GM23338 (cell line): ENCODE data around the gene CNPY4.

Source experiments
- CREB1 ChIP-seq: fragments of 250-450 bp; sonication (Bioruptor Pico); IDR thresholded peaks from 2 replicates; pipeline ENCODE4 v1.5.0; 2020; ENCODE audit warnings: low read depth, mild to moderate bottlenecking, moderate library complexity
- EZH2 ChIP-seq: fragments of 200-600 bp; sonication (generic); IDR thresholded peaks from one replicate; pipeline ENCODE4 v1.8.0; 2017; ENCODE audit warnings: antibody characterized with exemption, mild to moderate bottlenecking, low read depth; ENCODE audit not compliant: unreplicated experiment
- POLR2AphosphoS5 ChIP-seq: IDR thresholded peaks from 2 replicates; pipeline ENCODE4 v1.6.1; 2016; ENCODE audit warnings: antibody characterized with exemption, low read depth
- ZNF331 ChIP-seq: fragments of 250-450 bp; sonication (Bioruptor Pico); IDR thresholded peaks from 2 replicates; pipeline ENCODE4 v1.5.0; 2020; ENCODE audit warnings: low read depth, mild to moderate bottlenecking, moderate library complexity
- TF ChIP-seq, protein P1 (sequence below), 2 experiments: fragments of 200-600 bp in 1 of 2; sonication (generic) in 1 of 2; conservative IDR thresholded peaks; 2 replicates each; pipeline versions ENCODE4 v1.5.1 to v1.6.1; 2016 to 2017; ENCODE audit warnings: antibody characterized with exemption in 2 of 2, low read depth in 2 of 2, mild to moderate bottlenecking in 2 of 2, moderate library complexity in 1 of 2
- TF ChIP-seq, protein P2 (sequence below): IDR thresholded peaks from one replicate; pipeline ENCODE4 v1.6.1; 2018; ENCODE audit warnings: antibody characterized with exemption; ENCODE audit not compliant: unreplicated experiment

DNA sequence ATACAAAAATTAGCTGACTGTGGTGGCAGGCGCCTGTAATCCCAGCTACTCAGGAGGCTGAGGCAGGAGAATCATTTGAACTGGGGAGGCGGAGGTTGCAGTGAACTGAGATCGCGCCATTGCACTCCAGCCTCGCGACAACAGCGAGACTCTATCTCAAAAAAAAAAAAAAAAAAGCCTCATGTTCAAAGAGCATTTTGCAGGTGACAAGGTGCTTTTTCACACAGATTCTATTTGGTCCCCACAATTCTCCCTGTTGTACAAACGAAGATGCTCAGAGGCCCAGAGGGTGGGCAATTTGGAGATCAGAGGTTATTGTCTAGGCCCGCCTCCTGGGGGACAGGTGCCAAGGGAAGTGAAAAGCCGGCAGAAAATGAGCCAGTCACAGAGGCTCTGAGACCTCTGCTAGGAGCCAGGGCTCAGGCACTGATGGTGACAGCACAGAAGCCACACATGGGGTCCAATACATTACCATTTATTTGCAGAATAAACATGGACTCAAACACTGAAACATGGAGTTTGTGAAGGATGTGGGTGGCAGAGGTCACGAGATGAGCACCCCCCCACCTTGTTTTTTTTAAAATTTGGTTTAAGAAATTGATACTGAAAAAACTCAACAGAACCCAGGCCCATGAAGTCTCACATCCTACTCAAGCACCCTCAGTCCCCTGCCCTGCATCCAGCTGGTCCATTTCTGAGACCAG, 49.9 kb downstream of the CNPY4 start:
- TF ChIP-seq, protein P1, sequence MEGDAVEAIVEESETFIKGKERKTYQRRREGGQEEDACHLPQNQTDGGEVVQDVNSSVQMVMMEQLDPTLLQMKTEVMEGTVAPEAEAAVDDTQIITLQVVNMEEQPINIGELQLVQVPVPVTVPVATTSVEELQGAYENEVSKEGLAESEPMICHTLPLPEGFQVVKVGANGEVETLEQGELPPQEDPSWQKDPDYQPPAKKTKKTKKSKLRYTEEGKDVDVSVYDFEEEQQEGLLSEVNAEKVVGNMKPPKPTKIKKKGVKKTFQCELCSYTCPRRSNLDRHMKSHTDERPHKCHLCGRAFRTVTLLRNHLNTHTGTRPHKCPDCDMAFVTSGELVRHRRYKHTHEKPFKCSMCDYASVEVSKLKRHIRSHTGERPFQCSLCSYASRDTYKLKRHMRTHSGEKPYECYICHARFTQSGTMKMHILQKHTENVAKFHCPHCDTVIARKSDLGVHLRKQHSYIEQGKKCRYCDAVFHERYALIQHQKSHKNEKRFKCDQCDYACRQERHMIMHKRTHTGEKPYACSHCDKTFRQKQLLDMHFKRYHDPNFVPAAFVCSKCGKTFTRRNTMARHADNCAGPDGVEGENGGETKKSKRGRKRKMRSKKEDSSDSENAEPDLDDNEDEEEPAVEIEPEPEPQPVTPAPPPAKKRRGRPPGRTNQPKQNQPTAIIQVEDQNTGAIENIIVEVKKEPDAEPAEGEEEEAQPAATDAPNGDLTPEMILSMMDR (conservative IDR thresholded peaks at IDR 0.05; ENCODE audit: low read depth in 2 of 2): no peak
- no peak for TF ChIP-seq EZH2
- no peak for TF ChIP-seq POLR2AphosphoS5
- TF ChIP-seq CREB1 (CRISPR knock-in tag): no peak
- TF ChIP-seq, protein P2, sequence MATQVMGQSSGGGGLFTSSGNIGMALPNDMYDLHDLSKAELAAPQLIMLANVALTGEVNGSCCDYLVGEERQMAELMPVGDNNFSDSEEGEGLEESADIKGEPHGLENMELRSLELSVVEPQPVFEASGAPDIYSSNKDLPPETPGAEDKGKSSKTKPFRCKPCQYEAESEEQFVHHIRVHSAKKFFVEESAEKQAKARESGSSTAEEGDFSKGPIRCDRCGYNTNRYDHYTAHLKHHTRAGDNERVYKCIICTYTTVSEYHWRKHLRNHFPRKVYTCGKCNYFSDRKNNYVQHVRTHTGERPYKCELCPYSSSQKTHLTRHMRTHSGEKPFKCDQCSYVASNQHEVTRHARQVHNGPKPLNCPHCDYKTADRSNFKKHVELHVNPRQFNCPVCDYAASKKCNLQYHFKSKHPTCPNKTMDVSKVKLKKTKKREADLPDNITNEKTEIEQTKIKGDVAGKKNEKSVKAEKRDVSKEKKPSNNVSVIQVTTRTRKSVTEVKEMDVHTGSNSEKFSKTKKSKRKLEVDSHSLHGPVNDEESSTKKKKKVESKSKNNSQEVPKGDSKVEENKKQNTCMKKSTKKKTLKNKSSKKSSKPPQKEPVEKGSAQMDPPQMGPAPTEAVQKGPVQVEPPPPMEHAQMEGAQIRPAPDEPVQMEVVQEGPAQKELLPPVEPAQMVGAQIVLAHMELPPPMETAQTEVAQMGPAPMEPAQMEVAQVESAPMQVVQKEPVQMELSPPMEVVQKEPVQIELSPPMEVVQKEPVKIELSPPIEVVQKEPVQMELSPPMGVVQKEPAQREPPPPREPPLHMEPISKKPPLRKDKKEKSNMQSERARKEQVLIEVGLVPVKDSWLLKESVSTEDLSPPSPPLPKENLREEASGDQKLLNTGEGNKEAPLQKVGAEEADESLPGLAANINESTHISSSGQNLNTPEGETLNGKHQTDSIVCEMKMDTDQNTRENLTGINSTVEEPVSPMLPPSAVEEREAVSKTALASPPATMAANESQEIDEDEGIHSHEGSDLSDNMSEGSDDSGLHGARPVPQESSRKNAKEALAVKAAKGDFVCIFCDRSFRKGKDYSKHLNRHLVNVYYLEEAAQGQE: no peak
- TF ChIP-seq ZNF331 (CRISPR knock-in tag): no peak
